GM06990 (cell line): Measurements from ENCODE around the gene RAP1GAP2.

ENCODE experiments used
- DNase-seq: peaks from one replicate; pipeline ENCODE4 v3.0.0-alpha.2; 2011; ENCODE audit not compliant: insufficient read length; ENCODE audit errors: extremely low read depth
- H3K27me3 ChIP-seq: replicated peaks from 2 replicates; pipeline ENCODE4 v1.6.0; 2011; ENCODE audit warnings: low read length; ENCODE audit not compliant: control insufficient read depth, insufficient read depth
- H3K36me3 ChIP-seq: 2 replicates; pipeline ENCODE4 v1.5.1; 2011; ENCODE audit warnings: low read length; ENCODE audit not compliant: control insufficient read depth, insufficient read depth
- H3K4me3 ChIP-seq: replicated peaks from 2 replicates; pipeline ENCODE4 v1.5.1; 2011; ENCODE audit warnings: low read depth, mild to moderate bottlenecking, control low read depth, low read length
- TF ChIP-seq, protein P1 (sequence below): IDR thresholded peaks from 2 replicates; pipeline ENCODE4 v1.5.1; 2011; ENCODE audit warnings: low read length, control low read depth, mild to moderate bottlenecking, inconsistent platforms; ENCODE audit not compliant: insufficient read depth, poor library complexity, severe bottlenecking

The RAP1GAP2 gene

GRCh38 chr17:3012926-3013581 lies 216.8 kb downstream of the RAP1GAP2 start:
- no peak overlapping the region for H3K4me3 ChIP-seq
- H3K36me3 ChIP-seq, result no peaks in the 10 kb centered on the region
- peak; percentile 43 for DNase-seq
- TF ChIP-seq, protein P1, sequence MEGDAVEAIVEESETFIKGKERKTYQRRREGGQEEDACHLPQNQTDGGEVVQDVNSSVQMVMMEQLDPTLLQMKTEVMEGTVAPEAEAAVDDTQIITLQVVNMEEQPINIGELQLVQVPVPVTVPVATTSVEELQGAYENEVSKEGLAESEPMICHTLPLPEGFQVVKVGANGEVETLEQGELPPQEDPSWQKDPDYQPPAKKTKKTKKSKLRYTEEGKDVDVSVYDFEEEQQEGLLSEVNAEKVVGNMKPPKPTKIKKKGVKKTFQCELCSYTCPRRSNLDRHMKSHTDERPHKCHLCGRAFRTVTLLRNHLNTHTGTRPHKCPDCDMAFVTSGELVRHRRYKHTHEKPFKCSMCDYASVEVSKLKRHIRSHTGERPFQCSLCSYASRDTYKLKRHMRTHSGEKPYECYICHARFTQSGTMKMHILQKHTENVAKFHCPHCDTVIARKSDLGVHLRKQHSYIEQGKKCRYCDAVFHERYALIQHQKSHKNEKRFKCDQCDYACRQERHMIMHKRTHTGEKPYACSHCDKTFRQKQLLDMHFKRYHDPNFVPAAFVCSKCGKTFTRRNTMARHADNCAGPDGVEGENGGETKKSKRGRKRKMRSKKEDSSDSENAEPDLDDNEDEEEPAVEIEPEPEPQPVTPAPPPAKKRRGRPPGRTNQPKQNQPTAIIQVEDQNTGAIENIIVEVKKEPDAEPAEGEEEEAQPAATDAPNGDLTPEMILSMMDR, result peak; percentile 83
- no peaks in the 10 kb centered on the region for H3K27me3 ChIP-seq

DNA sequence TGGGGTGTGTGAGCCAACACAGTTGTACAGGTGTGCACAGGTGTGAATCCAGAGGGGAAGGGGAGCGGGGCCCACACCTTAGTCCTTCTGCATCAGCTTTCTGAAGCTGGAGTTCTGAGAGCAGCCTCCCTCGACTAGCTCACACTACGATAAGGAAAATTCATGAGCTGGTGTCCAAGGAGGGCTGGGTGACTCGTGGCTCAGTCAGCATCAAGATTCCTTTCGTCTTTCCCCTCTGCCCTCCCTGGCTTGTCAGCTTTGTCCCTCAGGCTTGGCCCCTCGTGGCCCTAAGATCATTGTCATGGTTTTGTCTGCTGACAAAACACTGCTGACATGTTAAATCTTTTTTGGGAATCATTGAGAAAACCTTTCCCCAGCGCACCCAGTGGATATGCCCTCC lies 219.7 kb downstream of the RAP1GAP2 start:
- DNase-seq, result no peak
- Histone ChIP-seq H3K36me3 (no peaks in the 10 kb centered on the region), H3K4me3 (no peak overlapping the region), H3K27me3 (no peaks in the 10 kb centered on the region)
- TF ChIP-seq, protein P1, result no peak

DNA sequence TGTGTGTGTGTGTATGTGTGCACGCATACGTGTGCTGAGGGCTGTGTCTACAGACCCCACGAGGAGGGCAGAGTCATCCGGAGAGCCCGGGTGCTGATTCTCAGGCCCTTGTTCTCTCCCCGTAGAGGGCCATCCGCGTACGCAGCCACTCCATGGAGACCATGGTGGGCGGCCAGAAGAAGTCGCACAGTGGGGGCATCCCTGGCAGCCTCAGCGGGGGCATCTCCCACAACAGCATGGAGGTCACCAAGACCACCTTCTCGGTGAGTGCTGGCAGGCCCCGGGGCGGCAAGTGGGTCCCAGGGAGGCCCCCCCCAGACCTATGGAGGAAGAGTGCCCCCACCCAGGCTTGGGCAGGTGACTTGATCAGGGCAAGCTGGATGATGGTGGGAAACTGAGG lies 221.7 kb downstream of the RAP1GAP2 start:
- Histone ChIP-seq H3K36me3 (no peaks in the 10 kb centered on the region), H3K27me3 (no peaks in the 10 kb centered on the region), H3K4me3 (no peak overlapping the region)
- DNase-seq, result no peak
- TF ChIP-seq, protein P1, result no peak

- H3K4me3 ChIP-seq, result no peak overlapping the region
- TF ChIP-seq, protein P1, result no peak
- no peak for DNase-seq
- no peaks in the 10 kb centered on the region for H3K27me3 ChIP-seq
- no peaks in the 10 kb centered on the region for H3K36me3 ChIP-seq
Measured at GRCh38 chr17:3019761-3020160, 223.5 kb downstream of the RAP1GAP2 start.

GRCh38 chr17:3020381-3020780 lies 224.1 kb downstream of the RAP1GAP2 start:
- TF ChIP-seq, protein P1, result no peak
- Histone ChIP-seq H3K4me3 (no peak overlapping the region), H3K36me3 (no peaks in the 10 kb centered on the region), H3K27me3 (no peaks in the 10 kb centered on the region)
- no peak for DNase-seq

DNA sequence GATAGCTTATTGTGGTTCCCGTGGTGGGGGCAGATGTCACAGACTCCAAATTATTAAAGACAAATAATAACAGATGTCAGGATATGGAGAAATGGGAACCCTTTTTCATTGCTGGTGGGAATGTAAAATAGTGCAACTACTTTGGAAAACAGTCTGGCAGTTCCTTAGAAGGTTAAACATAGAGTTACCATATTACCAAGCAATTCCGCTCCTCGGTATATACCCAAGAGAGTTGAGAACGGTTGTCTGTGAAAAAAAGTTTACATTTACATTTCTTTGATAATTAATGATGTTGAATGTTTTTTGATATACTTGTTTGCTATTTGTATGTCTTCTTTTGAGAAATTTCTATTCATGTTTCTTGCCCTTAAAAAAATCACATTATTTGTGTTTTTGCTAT lies 226.0 kb downstream of the RAP1GAP2 start:
- no peaks in the 10 kb centered on the region for H3K27me3 ChIP-seq
- no peak overlapping the region for H3K4me3 ChIP-seq
- TF ChIP-seq, protein P1, result no peak
- DNase-seq, result no peak
- no peaks in the 10 kb centered on the region for H3K36me3 ChIP-seq
